Panc1 (cell line): Measurements from ENCODE around the gene TNS2. TPM values are rescaled to one million over a fixed set of nuclear protein-coding genes. Genes with fewer than 3 reads are reported as not detected.

Source experiments
- ATAC-seq: fragments of 200-7000 bp; cut with Tn5 transposase; 2 replicates; pipeline ENCODE4 v1.9.1; 2020; ENCODE audit warnings: mild to moderate bottlenecking, moderate library complexity
- BruUV-seq: library from RNA; stranded (reverse); fragments of 400-500 nt; replicated peaks from 2 replicates; lab custom pipeline; 2021; lab: Mats Ljungman, UMichigan
- CTCF ChIA-PET: fragments of 300-600 bp; sonication (Branson Sonifier 250); formaldehyde crosslinking; loops from one replicate; lab custom pipeline; 2022; ENCODE audit warnings: antibody characterized with exemption; lab: Charles Lee
- POLR2A ChIA-PET: fragments of 300-600 bp; sonication (Branson Sonifier 250); formaldehyde crosslinking; loops from one replicate; lab custom pipeline; 2022; ENCODE audit warnings: antibody characterized with exemption; lab: Charles Lee
- DNase-seq: peaks from one replicate; pipeline ENCODE4 v3.0.0-alpha.2; 2010; ENCODE audit warnings: low read depth, low spot score
- H3K27ac ChIP-seq: 2 replicates; pipeline ENCODE4 v1.5.1; 2011; ENCODE audit warnings: mild to moderate bottlenecking, low read length, inconsistent platforms
- H3K27me3 ChIP-seq: fragments of 200-500 bp; sonication (Bioruptor generic); 2 replicates; pipeline ENCODE4 v1.6.0; 2014; ENCODE audit warnings: low read length, inconsistent platforms; ENCODE audit not compliant: control insufficient read depth, insufficient read depth
- H3K36me3 ChIP-seq: fragments of 200-500 bp; sonication (Bioruptor generic); 2 replicates; pipeline ENCODE4 v1.5.1; 2014; ENCODE audit warnings: inconsistent platforms, mild to moderate bottlenecking, low read length, moderate library complexity; ENCODE audit not compliant: control insufficient read depth, insufficient read depth
- H3K4me1 ChIP-seq: 2 replicates; pipeline ENCODE4 v1.5.1; 2011; ENCODE audit warnings: inconsistent platforms, mild to moderate bottlenecking, low read length, moderate library complexity; ENCODE audit not compliant: control insufficient read depth, insufficient read depth
- H3K4me3 ChIP-seq, 2 experiments: 2 replicates each; pipeline ENCODE4 v1.5.1; 2011 to 2012; ENCODE audit warnings: low read depth in 2 of 2, low read length in 2 of 2, mild to moderate bottlenecking in 2 of 2, inconsistent platforms in 1 of 2, moderate library complexity in 1 of 2
- H3K9me3 ChIP-seq: fragments of 200-500 bp; sonication (Bioruptor generic); 2 replicates; pipeline ENCODE4 v1.5.1; 2014; ENCODE audit warnings: low read depth, mild to moderate bottlenecking, inconsistent platforms, low read length, moderate library complexity; ENCODE audit not compliant: control insufficient read depth, insufficient read depth
- CTCF ChIP-seq: fragments of 450-650 bp; IDR thresholded peaks from 2 replicates; pipeline ENCODE4 v1.5.1; 2017; ENCODE audit warnings: mild to moderate bottlenecking
- POLR2AphosphoS5 ChIP-seq: IDR thresholded peaks from 2 replicates; pipeline ENCODE4 v1.6.1; 2012; ENCODE audit warnings: mild to moderate bottlenecking, low read depth, low read length, moderate library complexity
- SIN3A ChIP-seq: IDR thresholded peaks from 2 replicates; pipeline ENCODE4 v1.6.1; 2012; ENCODE audit warnings: low read depth, mild to moderate bottlenecking, low read length, moderate library complexity, borderline replicate concordance; ENCODE audit not compliant: insufficient read depth
- TCF7L2 ChIP-seq: IDR thresholded peaks from 2 replicates; pipeline ENCODE4 v1.6.1; 2011; ENCODE audit warnings: mild to moderate bottlenecking, low read depth, low read length, inconsistent platforms
- in situ Hi-C: cut with HindIII; loops from 2 replicates; pipeline ENCODE4 v1.10.0; 2016; ENCODE audit warnings: low sequenced_read_pairs, low pct_unique_long_range_greater_than_20kb
- intact Hi-C: fragments of 100-400 bp; cut with micrococcal nuclease; formaldehyde crosslinking; loops from one replicate; pipeline ENCODE4 v1.10.0; 2022; ENCODE audit not compliant: unreplicated experiment
- total RNA-seq: library from RNA; stranded (reverse); gene quantifications from one replicate; pipeline ENCODE4 v1.2.1, GENCODE V29; 2021; ENCODE audit not compliant: unreplicated experiment
- TF ChIP-seq, protein P1 (sequence below), 2 experiments: IDR thresholded peaks; 2 replicates each; pipeline ENCODE4 v1.6.1; 2011 to 2012; ENCODE audit warnings: low read depth in 2 of 2, control low read depth in 1 of 2, low read length in 1 of 2, mild to moderate bottlenecking in 1 of 2, moderate library complexity in 1 of 2; ENCODE audit not compliant: insufficient read depth in 1 of 2

Gene TNS2
- total RNA-seq, 1 experiment from 2014 or later, result 48.1 TPM

DNA sequence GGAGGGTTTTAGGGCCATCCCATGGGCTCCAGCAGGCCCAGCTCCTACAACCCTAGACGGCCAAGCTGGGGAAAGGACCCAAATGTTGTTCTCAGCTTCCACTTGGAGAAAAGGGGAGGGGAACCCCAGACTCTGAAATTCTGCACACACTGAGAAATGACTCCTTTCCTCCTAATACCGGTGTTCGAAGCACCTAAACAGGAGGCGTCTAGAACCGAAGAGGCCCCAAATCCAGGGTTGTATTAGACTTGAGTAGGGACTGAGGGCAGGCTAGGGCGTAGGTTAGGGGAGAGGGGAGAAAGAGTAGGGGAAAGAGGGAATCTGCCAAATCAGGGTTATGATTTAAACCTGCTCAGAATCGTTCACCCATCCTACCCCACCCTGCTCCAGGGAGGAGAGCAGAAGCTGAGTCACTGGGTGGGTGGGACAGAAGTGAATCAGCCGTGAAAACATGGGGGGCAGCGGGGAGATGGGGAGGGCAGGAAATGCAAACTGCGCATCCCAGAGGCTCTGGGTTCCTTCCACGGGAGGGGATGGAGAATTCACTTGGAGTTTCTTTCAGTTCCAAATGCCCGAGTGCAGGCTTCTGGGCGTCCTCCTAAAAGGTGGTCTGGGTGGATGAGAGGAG lies 48.6 kb downstream of the TNS2 start:
- Histone ChIP-seq H3K36me3 (no peaks in the 10 kb centered on the region), H3K9me3 (no peaks in the 10 kb centered on the region), H3K4me1 (peaks cover 17% of the 10 kb centered on the region), H3K27me3 (no peaks in the 10 kb centered on the region), H3K4me3 (peak overlapping the region; percentile 52 to 70), H3K27ac (no peak overlapping the region; the same call in 1 of the 2 replicates)
- TF ChIP-seq, protein P1, sequence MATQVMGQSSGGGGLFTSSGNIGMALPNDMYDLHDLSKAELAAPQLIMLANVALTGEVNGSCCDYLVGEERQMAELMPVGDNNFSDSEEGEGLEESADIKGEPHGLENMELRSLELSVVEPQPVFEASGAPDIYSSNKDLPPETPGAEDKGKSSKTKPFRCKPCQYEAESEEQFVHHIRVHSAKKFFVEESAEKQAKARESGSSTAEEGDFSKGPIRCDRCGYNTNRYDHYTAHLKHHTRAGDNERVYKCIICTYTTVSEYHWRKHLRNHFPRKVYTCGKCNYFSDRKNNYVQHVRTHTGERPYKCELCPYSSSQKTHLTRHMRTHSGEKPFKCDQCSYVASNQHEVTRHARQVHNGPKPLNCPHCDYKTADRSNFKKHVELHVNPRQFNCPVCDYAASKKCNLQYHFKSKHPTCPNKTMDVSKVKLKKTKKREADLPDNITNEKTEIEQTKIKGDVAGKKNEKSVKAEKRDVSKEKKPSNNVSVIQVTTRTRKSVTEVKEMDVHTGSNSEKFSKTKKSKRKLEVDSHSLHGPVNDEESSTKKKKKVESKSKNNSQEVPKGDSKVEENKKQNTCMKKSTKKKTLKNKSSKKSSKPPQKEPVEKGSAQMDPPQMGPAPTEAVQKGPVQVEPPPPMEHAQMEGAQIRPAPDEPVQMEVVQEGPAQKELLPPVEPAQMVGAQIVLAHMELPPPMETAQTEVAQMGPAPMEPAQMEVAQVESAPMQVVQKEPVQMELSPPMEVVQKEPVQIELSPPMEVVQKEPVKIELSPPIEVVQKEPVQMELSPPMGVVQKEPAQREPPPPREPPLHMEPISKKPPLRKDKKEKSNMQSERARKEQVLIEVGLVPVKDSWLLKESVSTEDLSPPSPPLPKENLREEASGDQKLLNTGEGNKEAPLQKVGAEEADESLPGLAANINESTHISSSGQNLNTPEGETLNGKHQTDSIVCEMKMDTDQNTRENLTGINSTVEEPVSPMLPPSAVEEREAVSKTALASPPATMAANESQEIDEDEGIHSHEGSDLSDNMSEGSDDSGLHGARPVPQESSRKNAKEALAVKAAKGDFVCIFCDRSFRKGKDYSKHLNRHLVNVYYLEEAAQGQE (IDR thresholded peaks at IDR 0.05; ENCODE audit: insufficient read depth in 1 of 2, low read depth in 2 of 2, low read length in 1 of 2), result no peak
- TF ChIP-seq SIN3A (no peak), CTCF (no peak), TCF7L2 (no peak), POLR2AphosphoS5 (no peak)
- ATAC-seq (0 out of 2 replicates have a peak, but pooled peaks have one; percentile 2), DNase-seq (no peak)
- in situ Hi-C loops, result no loop called here
- ChIA-PET POLR2A (interaction anchor here (0.9 kb wide), 1 partner anchor 32 kb away, joined by 5 read pairs; no protein-coding TSS in a partner anchor), CTCF (interaction anchor here (0.6 to 4.5 kb wide), 5 partner anchors 27 to 99 kb away, joined by 3 to 43 read pairs (median 4); no protein-coding TSS in a partner anchor)
- intact Hi-C loops, result no loop called here
- BruUV-seq, result no TSS peak

DNA sequence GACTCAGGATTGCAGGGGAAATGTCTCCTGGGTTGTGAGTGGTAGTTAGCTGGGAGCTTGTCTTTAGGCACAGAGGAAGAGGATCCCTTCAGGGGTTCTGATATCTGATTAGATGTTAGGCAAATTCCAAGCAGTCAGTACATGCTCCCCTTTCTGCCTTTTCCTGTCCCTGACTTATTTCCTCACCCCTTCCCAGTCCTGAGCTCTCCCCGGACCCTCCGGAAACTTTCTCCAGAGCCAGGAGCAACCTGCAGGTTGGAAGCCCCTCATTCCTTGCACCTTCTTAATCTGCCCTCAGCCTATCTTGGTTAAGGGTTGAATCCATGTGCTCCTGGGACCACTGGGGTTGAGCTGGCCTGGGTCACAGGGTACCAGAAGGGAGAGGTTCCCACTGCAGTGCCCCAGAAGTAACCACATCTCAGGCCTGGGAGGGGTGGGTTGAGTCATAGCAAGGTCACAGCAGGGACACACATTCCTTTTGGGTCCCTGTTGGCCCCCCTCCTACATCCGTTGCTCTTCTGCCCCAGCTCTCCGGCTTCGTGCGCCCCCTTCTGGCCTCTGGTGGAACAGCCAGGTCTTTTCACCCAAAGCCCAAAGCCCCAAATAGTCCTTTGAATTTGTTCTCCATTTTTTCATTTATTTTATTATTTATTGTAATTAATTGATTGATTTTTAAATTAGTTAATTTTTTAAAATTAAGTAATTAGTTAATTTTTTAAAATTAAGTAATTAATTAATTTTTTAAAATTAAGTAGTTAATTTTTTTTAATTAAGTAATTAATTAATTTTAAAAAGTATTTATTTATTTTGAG lies 49.4 kb downstream of the TNS2 start:
- no peaks in the 10 kb centered on the region for H3K9me3 ChIP-seq
- intact Hi-C loops (loop anchor here (1.0 kb wide), 1 partner anchor 34 kb away; no protein-coding TSS in a partner anchor), in situ Hi-C loops (no loop called here)
- peak; percentile 64 for ATAC-seq
- TF ChIP-seq POLR2AphosphoS5 (no peak), CTCF (peak; percentile 98), SIN3A (no peak), TCF7L2 (no peak)
- TF ChIP-seq, protein P1 (IDR thresholded peaks at IDR 0.05; ENCODE audit: insufficient read depth in 1 of 2, low read depth in 2 of 2, low read length in 1 of 2), result no peak
- peak overlapping the region in 1 of 2 experiments; percentile 52; a peak in 1 of 4 replicates for H3K4me3 ChIP-seq
- peaks cover 17% of the 10 kb centered on the region for H3K4me1 ChIP-seq
- no peaks in the 10 kb centered on the region for H3K36me3 ChIP-seq
- no peaks in the 10 kb centered on the region for H3K27me3 ChIP-seq
- peak; percentile 70 for DNase-seq
- H3K27ac ChIP-seq, result no peak overlapping the region
- CTCF ChIA-PET, result interaction anchor here (0.6 to 4.5 kb wide), 6 partner anchors 28 to 99 kb away, joined by 3 to 43 read pairs (median 4); no protein-coding TSS in a partner anchor
- BruUV-seq, result no TSS peak
- POLR2A ChIA-PET, result interaction anchor here (0.7 kb wide), 1 partner anchor 89 kb away, joined by 4 read pairs; no protein-coding TSS in a partner anchor
